Right lobe of liver (tissue), 4 donors: Measurements from ENCODE around the gene TENM4.

Experiments used
- POLR2A ChIP-seq: fragments of 450-650 bp; IDR thresholded peaks from one replicate; pipeline ENCODE4 v1.6.1; 2017; ENCODE audit warnings: antibody characterized with exemption, mild to moderate bottlenecking
- TF ChIP-seq, protein P1 (sequence below), 4 donors: fragments of 200-600 bp in 3 of 4; fragments of 450-650 bp in 1 of 4; IDR thresholded peaks; one replicate each; pipeline versions ENCODE4 v1.5.1 to v1.8.0; 2016 to 2022; ENCODE audit warnings: antibody characterized with exemption in 4 of 4, mild to moderate bottlenecking in 2 of 4
- donor health status: DM: no; HTN: no; CAD: no.
- donor health status: DM: no; HTN: no; CAD: no.
- donor health status: DM: no; HTN: yes; CAD: no.

DNA sequence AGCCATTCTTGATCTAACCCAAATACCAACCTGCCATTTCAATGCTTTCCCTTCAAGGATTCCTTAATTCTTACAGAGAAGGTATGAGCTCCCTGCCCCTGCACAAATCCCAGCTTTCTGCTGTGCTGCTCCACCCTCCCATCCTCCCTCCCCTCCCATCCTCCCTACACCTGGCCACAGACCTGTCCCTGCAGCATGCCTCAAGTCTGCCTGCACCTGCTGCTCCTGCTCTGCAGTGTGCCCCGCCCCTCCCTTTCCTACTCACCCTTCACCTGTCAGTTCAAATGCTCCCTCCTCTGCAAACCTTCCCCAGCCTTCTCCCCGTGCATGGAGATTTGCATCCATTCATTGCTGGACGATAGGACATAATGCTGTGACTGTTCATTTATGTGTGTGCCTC is 726.3 kb downstream of the TENM4 start:
- TF ChIP-seq, protein P1, sequence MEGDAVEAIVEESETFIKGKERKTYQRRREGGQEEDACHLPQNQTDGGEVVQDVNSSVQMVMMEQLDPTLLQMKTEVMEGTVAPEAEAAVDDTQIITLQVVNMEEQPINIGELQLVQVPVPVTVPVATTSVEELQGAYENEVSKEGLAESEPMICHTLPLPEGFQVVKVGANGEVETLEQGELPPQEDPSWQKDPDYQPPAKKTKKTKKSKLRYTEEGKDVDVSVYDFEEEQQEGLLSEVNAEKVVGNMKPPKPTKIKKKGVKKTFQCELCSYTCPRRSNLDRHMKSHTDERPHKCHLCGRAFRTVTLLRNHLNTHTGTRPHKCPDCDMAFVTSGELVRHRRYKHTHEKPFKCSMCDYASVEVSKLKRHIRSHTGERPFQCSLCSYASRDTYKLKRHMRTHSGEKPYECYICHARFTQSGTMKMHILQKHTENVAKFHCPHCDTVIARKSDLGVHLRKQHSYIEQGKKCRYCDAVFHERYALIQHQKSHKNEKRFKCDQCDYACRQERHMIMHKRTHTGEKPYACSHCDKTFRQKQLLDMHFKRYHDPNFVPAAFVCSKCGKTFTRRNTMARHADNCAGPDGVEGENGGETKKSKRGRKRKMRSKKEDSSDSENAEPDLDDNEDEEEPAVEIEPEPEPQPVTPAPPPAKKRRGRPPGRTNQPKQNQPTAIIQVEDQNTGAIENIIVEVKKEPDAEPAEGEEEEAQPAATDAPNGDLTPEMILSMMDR (IDR thresholded peaks at IDR 0.05) = no peak
- TF ChIP-seq POLR2A = no peak
